Stomach smooth muscle (tissue), 2 donors: Measurements from ENCODE around the gene HOXD8.

Experiments
- H3K27ac ChIP-seq: one replicate; pipeline ENCODE4 v1.7.0; 2013; ENCODE audit warnings: mild to moderate bottlenecking, low read length, inconsistent platforms
- H3K27me3 ChIP-seq, 2 donors: one replicate each; pipeline ENCODE4 v1.7.0; 2013; ENCODE audit warnings: low read length in 2 of 2; ENCODE audit not compliant: insufficient read depth in 2 of 2, control insufficient read depth in 1 of 2
- H3K36me3 ChIP-seq, 2 donors: one replicate each; pipeline ENCODE4 v1.7.0; 2013; ENCODE audit warnings: low read length in 2 of 2; ENCODE audit not compliant: control insufficient read depth in 2 of 2, insufficient read depth in 2 of 2
- H3K4me1 ChIP-seq: one replicate; pipeline ENCODE4 v1.7.0; 2013; ENCODE audit warnings: low read length; ENCODE audit not compliant: control insufficient read depth, insufficient read depth
- H3K4me3 ChIP-seq, 2 donors: one replicate each; pipeline ENCODE4 v1.7.0; 2013; ENCODE audit warnings: low read length in 2 of 2
- H3K9ac ChIP-seq, 2 donors: one replicate each; pipeline ENCODE4 v1.7.0; 2013; ENCODE audit warnings: low read length in 2 of 2, mild to moderate bottlenecking in 1 of 2
- H3K9me3 ChIP-seq, 2 donors: one replicate each; pipeline ENCODE4 v1.7.0; 2013; ENCODE audit warnings: low read length in 2 of 2; ENCODE audit not compliant: control insufficient read depth in 2 of 2
- donor health status: healthy.
- donor health status: Pancreatic carcinoma.

HOXD8 gene

GRCh38 chr2:176152350-176153181 is 23.1 kb downstream of the HOXD8 start:
- Histone ChIP-seq H3K4me3 (no peak overlapping the region), H3K4me1 (peaks cover 8% of the 10 kb centered on the region), H3K9ac (no peak overlapping the region), H3K36me3 (no peaks in the 10 kb centered on the region), H3K27ac (no peak overlapping the region), H3K27me3 (peaks cover 58 to 90% of the 10 kb centered on the region in 2 donors), H3K9me3 (no peaks in the 10 kb centered on the region)

GRCh38 chr2:176154576-176155252 is 25.2 kb downstream of the HOXD8 start:
- Histone ChIP-seq H3K9ac (no peak overlapping the region), H3K36me3 (no peaks in the 10 kb centered on the region), H3K27ac (no peak overlapping the region), H3K4me3 (no peak overlapping the region), H3K9me3 (no peaks in the 10 kb centered on the region), H3K27me3 (peaks cover 52 to 89% of the 10 kb centered on the region in 2 donors), H3K4me1 (peaks cover 17% of the 10 kb centered on the region)

GRCh38 chr2:176155356-176156044 is 26.0 kb downstream of the HOXD8 start:
- no peak overlapping the region for H3K27ac ChIP-seq
- peaks cover 22% of the 10 kb centered on the region for H3K4me1 ChIP-seq
- no peaks in the 10 kb centered on the region for H3K36me3 ChIP-seq
- H3K9me3 ChIP-seq, result no peaks in the 10 kb centered on the region
- H3K9ac ChIP-seq, result no peak overlapping the region
- H3K27me3 ChIP-seq, result peaks cover 52 to 90% of the 10 kb centered on the region in 2 donors
- H3K4me3 ChIP-seq, result no peak overlapping the region

- H3K27me3 ChIP-seq, result peaks cover 54 to 90% of the 10 kb centered on the region in 2 donors
- no peak overlapping the region for H3K9ac ChIP-seq
- H3K36me3 ChIP-seq, result no peaks in the 10 kb centered on the region
- peaks cover 22% of the 10 kb centered on the region for H3K4me1 ChIP-seq
- no peak overlapping the region for H3K27ac ChIP-seq
- H3K4me3 ChIP-seq, result no peak overlapping the region
- H3K9me3 ChIP-seq, result no peaks in the 10 kb centered on the region
Measured at GRCh38 chr2:176156301-176156806, 26.8 kb downstream of the HOXD8 start.

GRCh38 chr2:176156807-176157498 is 27.4 kb downstream of the HOXD8 start, which contains the start of gene HOXD3:
TSS of gene HOXD3 (plus strand) at chr2:176157307. CDS start at chr2:176169115, 11,808 bp downstream.
- H3K9ac ChIP-seq, result no peak within 1 kb of the TSS
- no peaks in the 10 kb centered on the region for H3K36me3 ChIP-seq
- no peak within 1 kb of the TSS for H3K27ac ChIP-seq
- peaks cover 19% of the 10 kb centered on the region for H3K4me1 ChIP-seq
- peak within 1 kb of the TSS in 1 of 2 donors; percentile 40 for H3K4me3 ChIP-seq
- no peaks in the 10 kb centered on the region for H3K9me3 ChIP-seq
- peaks cover 55 to 90% of the 10 kb centered on the region in 2 donors for H3K27me3 ChIP-seq

GRCh38 chr2:176157499-176158185 is 28.1 kb downstream of the HOXD8 start:
- peak overlapping the region in 1 of 2 donors; percentile 40 for H3K4me3 ChIP-seq
- H3K9ac ChIP-seq, result no peak overlapping the region
- H3K4me1 ChIP-seq, result peaks cover 18% of the 10 kb centered on the region
- no peaks in the 10 kb centered on the region for H3K9me3 ChIP-seq
- H3K36me3 ChIP-seq, result no peaks in the 10 kb centered on the region
- H3K27me3 ChIP-seq, result peaks cover 58 to 93% of the 10 kb centered on the region in 2 donors
- H3K27ac ChIP-seq, result no peak overlapping the region

GRCh38 chr2:176158186-176158591 is 28.7 kb downstream of the HOXD8 start:
- H3K4me3 ChIP-seq, result peak overlapping the region in 1 of 2 donors; percentile 15
- H3K27me3 ChIP-seq, result peaks cover 59 to 92% of the 10 kb centered on the region in 2 donors
- no peaks in the 10 kb centered on the region for H3K9me3 ChIP-seq
- H3K9ac ChIP-seq, result no peak overlapping the region
- H3K4me1 ChIP-seq, result peaks cover 18% of the 10 kb centered on the region
- H3K27ac ChIP-seq, result no peak overlapping the region
- no peaks in the 10 kb centered on the region for H3K36me3 ChIP-seq

GRCh38 chr2:176158855-176159662 is 29.6 kb downstream of the HOXD8 start:
- H3K36me3 ChIP-seq, result no peaks in the 10 kb centered on the region
- no peak overlapping the region for H3K27ac ChIP-seq
- peaks cover 68 to 93% of the 10 kb centered on the region in 2 donors for H3K27me3 ChIP-seq
- H3K4me3 ChIP-seq, result no peak overlapping the region
- H3K9ac ChIP-seq, result no peak overlapping the region
- H3K4me1 ChIP-seq, result peaks cover 18% of the 10 kb centered on the region
- no peaks in the 10 kb centered on the region for H3K9me3 ChIP-seq

- H3K27me3 ChIP-seq, result peaks cover 72 to 96% of the 10 kb centered on the region in 2 donors
- no peaks in the 10 kb centered on the region for H3K9me3 ChIP-seq
- H3K36me3 ChIP-seq, result no peaks in the 10 kb centered on the region
- H3K4me1 ChIP-seq, result peaks cover 18% of the 10 kb centered on the region
- peak overlapping the region in 1 of 2 donors; percentile 22 for H3K4me3 ChIP-seq
- H3K9ac ChIP-seq, result no peak overlapping the region
- no peak overlapping the region for H3K27ac ChIP-seq
Measured at GRCh38 chr2:176159663-176160250, 30.3 kb downstream of the HOXD8 start.
